ENCODE data around the gene ELP4.

Gene ELP4

DNA sequence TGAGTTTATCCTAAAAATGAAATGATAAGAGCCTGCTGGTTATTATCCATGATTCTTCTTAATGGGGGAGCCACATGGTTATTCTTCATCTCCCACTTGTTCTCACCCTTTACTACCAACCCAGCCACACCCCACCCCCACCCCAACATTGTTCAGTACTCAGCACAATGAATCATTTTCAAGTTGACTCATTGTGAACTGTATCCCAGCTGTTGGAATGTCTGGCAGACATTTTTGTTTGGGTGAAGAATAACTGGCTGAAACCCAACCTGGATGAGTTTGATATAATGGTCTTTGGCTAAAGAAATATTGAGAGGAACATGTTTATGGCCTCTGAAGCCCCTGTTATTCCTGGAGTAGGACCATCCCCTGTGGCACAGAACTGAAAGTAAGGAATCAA lies 136.2 kb downstream of the ELP4 start:
- CTCF ChIA-PET = no interaction called here

More for the DNA sequence above, 136.2 kb downstream of the ELP4 start:
- TF ChIP-seq, protein P1, sequence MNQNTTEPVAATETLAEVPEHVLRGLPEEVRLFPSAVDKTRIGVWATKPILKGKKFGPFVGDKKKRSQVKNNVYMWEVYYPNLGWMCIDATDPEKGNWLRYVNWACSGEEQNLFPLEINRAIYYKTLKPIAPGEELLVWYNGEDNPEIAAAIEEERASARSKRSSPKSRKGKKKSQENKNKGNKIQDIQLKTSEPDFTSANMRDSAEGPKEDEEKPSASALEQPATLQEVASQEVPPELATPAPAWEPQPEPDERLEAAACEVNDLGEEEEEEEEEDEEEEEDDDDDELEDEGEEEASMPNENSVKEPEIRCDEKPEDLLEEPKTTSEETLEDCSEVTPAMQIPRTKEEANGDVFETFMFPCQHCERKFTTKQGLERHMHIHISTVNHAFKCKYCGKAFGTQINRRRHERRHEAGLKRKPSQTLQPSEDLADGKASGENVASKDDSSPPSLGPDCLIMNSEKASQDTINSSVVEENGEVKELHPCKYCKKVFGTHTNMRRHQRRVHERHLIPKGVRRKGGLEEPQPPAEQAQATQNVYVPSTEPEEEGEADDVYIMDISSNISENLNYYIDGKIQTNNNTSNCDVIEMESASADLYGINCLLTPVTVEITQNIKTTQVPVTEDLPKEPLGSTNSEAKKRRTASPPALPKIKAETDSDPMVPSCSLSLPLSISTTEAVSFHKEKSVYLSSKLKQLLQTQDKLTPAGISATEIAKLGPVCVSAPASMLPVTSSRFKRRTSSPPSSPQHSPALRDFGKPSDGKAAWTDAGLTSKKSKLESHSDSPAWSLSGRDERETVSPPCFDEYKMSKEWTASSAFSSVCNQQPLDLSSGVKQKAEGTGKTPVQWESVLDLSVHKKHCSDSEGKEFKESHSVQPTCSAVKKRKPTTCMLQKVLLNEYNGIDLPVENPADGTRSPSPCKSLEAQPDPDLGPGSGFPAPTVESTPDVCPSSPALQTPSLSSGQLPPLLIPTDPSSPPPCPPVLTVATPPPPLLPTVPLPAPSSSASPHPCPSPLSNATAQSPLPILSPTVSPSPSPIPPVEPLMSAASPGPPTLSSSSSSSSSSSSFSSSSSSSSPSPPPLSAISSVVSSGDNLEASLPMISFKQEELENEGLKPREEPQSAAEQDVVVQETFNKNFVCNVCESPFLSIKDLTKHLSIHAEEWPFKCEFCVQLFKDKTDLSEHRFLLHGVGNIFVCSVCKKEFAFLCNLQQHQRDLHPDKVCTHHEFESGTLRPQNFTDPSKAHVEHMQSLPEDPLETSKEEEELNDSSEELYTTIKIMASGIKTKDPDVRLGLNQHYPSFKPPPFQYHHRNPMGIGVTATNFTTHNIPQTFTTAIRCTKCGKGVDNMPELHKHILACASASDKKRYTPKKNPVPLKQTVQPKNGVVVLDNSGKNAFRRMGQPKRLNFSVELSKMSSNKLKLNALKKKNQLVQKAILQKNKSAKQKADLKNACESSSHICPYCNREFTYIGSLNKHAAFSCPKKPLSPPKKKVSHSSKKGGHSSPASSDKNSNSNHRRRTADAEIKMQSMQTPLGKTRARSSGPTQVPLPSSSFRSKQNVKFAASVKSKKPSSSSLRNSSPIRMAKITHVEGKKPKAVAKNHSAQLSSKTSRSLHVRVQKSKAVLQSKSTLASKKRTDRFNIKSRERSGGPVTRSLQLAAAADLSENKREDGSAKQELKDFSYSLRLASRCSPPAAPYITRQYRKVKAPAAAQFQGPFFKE (tag by site-specific recombination; IDR thresholded peaks at IDR 0.05; ENCODE audit: borderline replicate concordance) = no peak
- TF ChIP-seq ZNF76 (tag by site-specific recombination; IDR thresholded peaks at IDR 0.05; ENCODE audit: borderline replicate concordance, low read depth) (no peak), ZEB2 (tag by site-specific recombination; IDR thresholded peaks at IDR 0.05) (no peak), ZNF404 (tag by site-specific recombination; IDR thresholded peaks at IDR 0.05) (no peak), ZNF350 (tag by site-specific recombination; IDR thresholded peaks at IDR 0.05) (no peak), RBAK (tag by site-specific recombination; IDR thresholded peaks at IDR 0.05) (no peak), ZNF664 (tag by site-specific recombination; IDR thresholded peaks at IDR 0.05) (no peak), ZBTB8A (tag by site-specific recombination; IDR thresholded peaks at IDR 0.05) (no peak), ZNF280D (tag by site-specific recombination; IDR thresholded peaks at IDR 0.05) (no peak), ZNF571 (tag by site-specific recombination; IDR thresholded peaks at IDR 0.05) (no peak)
- TF ChIP-seq, protein P2, sequence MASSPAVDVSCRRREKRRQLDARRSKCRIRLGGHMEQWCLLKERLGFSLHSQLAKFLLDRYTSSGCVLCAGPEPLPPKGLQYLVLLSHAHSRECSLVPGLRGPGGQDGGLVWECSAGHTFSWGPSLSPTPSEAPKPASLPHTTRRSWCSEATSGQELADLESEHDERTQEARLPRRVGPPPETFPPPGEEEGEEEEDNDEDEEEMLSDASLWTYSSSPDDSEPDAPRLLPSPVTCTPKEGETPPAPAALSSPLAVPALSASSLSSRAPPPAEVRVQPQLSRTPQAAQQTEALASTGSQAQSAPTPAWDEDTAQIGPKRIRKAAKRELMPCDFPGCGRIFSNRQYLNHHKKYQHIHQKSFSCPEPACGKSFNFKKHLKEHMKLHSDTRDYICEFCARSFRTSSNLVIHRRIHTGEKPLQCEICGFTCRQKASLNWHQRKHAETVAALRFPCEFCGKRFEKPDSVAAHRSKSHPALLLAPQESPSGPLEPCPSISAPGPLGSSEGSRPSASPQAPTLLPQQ (tag by site-specific recombination; IDR thresholded peaks at IDR 0.05) = no peak
- TF ChIP-seq, protein P3, sequence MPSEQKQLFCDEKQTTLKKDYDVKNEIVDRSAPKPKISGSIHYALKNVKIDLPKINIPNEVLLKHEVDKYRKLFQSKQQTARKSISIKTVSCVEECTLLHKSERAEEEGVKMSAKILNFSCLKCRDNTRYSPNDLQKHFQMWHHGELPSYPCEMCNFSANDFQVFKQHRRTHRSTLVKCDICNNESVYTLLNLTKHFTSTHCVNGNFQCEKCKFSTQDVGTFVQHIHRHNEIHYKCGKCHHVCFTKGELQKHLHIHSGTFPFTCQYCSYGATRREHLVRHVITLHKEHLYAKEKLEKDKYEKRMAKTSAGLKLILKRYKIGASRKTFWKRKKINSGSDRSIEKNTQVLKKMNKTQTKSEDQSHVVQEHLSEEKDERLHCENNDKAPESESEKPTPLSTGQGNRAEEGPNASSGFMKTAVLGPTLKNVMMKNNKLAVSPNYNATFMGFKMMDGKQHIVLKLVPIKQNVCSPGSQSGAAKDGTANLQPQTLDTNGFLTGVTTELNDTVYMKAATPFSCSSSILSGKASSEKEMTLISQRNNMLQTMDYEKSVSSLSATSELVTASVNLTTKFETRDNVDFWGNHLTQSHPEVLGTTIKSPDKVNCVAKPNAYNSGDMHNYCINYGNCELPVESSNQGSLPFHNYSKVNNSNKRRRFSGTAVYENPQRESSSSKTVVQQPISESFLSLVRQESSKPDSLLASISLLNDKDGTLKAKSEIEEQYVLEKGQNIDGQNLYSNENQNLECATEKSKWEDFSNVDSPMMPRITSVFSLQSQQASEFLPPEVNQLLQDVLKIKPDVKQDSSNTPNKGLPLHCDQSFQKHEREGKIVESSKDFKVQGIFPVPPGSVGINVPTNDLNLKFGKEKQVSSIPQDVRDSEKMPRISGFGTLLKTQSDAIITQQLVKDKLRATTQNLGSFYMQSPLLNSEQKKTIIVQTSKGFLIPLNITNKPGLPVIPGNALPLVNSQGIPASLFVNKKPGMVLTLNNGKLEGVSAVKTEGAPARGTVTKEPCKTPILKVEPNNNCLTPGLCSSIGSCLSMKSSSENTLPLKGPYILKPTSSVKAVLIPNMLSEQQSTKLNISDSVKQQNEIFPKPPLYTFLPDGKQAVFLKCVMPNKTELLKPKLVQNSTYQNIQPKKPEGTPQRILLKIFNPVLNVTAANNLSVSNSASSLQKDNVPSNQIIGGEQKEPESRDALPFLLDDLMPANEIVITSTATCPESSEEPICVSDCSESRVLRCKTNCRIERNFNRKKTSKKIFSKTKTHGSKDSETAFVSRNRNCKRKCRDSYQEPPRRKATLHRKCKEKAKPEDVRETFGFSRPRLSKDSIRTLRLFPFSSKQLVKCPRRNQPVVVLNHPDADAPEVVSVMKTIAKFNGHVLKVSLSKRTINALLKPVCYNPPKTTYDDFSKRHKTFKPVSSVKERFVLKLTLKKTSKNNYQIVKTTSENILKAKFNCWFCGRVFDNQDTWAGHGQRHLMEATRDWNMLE (tag by site-specific recombination; conservative IDR thresholded peaks at IDR 0.05; ENCODE audit: low read depth) = no peak
- TF ChIP-seq, protein P4, sequence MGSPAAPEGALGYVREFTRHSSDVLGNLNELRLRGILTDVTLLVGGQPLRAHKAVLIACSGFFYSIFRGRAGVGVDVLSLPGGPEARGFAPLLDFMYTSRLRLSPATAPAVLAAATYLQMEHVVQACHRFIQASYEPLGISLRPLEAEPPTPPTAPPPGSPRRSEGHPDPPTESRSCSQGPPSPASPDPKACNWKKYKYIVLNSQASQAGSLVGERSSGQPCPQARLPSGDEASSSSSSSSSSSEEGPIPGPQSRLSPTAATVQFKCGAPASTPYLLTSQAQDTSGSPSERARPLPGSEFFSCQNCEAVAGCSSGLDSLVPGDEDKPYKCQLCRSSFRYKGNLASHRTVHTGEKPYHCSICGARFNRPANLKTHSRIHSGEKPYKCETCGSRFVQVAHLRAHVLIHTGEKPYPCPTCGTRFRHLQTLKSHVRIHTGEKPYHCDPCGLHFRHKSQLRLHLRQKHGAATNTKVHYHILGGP (tag by site-specific recombination; IDR thresholded peaks at IDR 0.05) = no peak
- TF ChIP-seq, protein P5, sequence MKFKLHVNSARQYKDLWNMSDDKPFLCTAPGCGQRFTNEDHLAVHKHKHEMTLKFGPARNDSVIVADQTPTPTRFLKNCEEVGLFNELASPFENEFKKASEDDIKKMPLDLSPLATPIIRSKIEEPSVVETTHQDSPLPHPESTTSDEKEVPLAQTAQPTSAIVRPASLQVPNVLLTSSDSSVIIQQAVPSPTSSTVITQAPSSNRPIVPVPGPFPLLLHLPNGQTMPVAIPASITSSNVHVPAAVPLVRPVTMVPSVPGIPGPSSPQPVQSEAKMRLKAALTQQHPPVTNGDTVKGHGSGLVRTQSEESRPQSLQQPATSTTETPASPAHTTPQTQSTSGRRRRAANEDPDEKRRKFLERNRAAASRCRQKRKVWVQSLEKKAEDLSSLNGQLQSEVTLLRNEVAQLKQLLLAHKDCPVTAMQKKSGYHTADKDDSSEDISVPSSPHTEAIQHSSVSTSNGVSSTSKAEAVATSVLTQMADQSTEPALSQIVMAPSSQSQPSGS (tag by site-specific recombination; IDR thresholded peaks at IDR 0.05; ENCODE audit: low read depth) = no peak
- H3K4me3 ChIP-seq (ENCODE audit: low read depth, low read length) = no peak overlapping the region
- H3K4me1 ChIP-seq (ENCODE audit: control insufficient read depth, insufficient read depth, low read length) = no peaks in the 10 kb centered on the region
- no peaks in the 10 kb centered on the region for H3K9me3 ChIP-seq (ENCODE audit: control insufficient read depth, insufficient read depth, low read depth, low read length)
- no peak overlapping the region for H3K27ac ChIP-seq (ENCODE audit: extremely low read depth, low read depth, low read length)
- H3K36me3 ChIP-seq (ENCODE audit: control insufficient read depth in 2 of 2, insufficient read depth in 1 of 2, low read length in 2 of 2) = no peaks in the 10 kb centered on the region
- POLR2A ChIA-PET = no interaction called here

Data from HEK293 (cell line).